SK-N-SH (cell line): ENCODE results near the gene GCLC.

Source experiments
- CTCF ChIP-seq: fragments of 200-600 bp; sonication (generic); IDR thresholded peaks from 2 replicates; pipeline ENCODE4 v1.6.1; 2017; ENCODE audit warnings: antibody characterized with exemption, mild to moderate bottlenecking, moderate library complexity
- GABPA ChIP-seq: IDR thresholded peaks from 2 replicates; pipeline ENCODE4 v1.4.0; 2012; ENCODE audit warnings: low read depth, mild to moderate bottlenecking
- JUND ChIP-seq: IDR thresholded peaks from 2 replicates; pipeline ENCODE4 v1.4.0; 2012
- POLR2AphosphoS5 ChIP-seq: IDR thresholded peaks from 2 replicates; pipeline ENCODE4 v1.6.1; 2012; ENCODE audit warnings: low read depth, low read length

GRCh38 chr6:53481323-53481722 is 63.6 kb downstream of the GCLC start:
- TF ChIP-seq GABPA (no peak), CTCF (no peak), JUND (no peak), POLR2AphosphoS5 (no peak)
